Measurements from ENCODE around the gene FRY.
"Not testable (repeated sequence)": the region's sequence is repeated elsewhere in the genome, so short reads cannot be mapped to it uniquely, and the experiment has no call there.

The FRY gene

GRCh38 chr13:32044446-32044845 lies 12.9 kb downstream of the FRY start:
- DNase-seq, result no peak

GRCh38 chr13:32045537-32045936 lies 14.0 kb downstream of the FRY start:
- no peak for DNase-seq

GRCh38 chr13:32045982-32046785 lies 14.6 kb downstream of the FRY start:
- no peak for DNase-seq

- DNase-seq, result no peak
Measured at GRCh38 chr13:32047088-32047487, 15.5 kb downstream of the FRY start.

GRCh38 chr13:32047793-32048192 lies 16.2 kb downstream of the FRY start:
- no peak for DNase-seq

GRCh38 chr13:32048816-32049215 lies 17.2 kb downstream of the FRY start:
- peak; percentile 12 for DNase-seq

GRCh38 chr13:32051156-32051555 lies 19.6 kb downstream of the FRY start:
- no peak for DNase-seq

- DNase-seq, result no peak
Measured at GRCh38 chr13:32056316-32056715, 24.7 kb downstream of the FRY start.

GRCh38 chr13:32057325-32057724 lies 25.8 kb downstream of the FRY start:
- DNase-seq, result not testable (repeated sequence)

GRCh38 chr13:32059511-32059984 lies 28.0 kb downstream of the FRY start:
- DNase-seq, result no peak

GRCh38 chr13:32060401-32060878 lies 28.9 kb downstream of the FRY start:
- DNase-seq, result no peak

- DNase-seq, result no peak
Measured at GRCh38 chr13:32063619-32064233, 32.2 kb downstream of the FRY start.

- DNase-seq, result no peak
Measured at GRCh38 chr13:32067149-32067961, 35.8 kb downstream of the FRY start.

GRCh38 chr13:32068255-32068654 lies 36.7 kb downstream of the FRY start:
- no peak for DNase-seq

GRCh38 chr13:32073180-32073864 lies 41.7 kb downstream of the FRY start:
- DNase-seq, result no peak

GRCh38 chr13:32075170-32075851 lies 43.7 kb downstream of the FRY start:
- no peak for DNase-seq

GRCh38 chr13:32079587-32079986 lies 48.0 kb downstream of the FRY start:
- no peak for DNase-seq

- no peak for DNase-seq
Measured at GRCh38 chr13:32080328-32080744, 48.8 kb downstream of the FRY start.

GRCh38 chr13:32081591-32081990 lies 50.0 kb downstream of the FRY start:
- DNase-seq, result no peak

- DNase-seq, result no peak
Measured at GRCh38 chr13:32086366-32086765, 54.8 kb downstream of the FRY start.

GRCh38 chr13:32086791-32087441 lies 55.3 kb downstream of the FRY start:
- no peak for DNase-seq

All from EL (cell line).